Kidney capillary endothelial cell (primary cell): ENCODE results near the gene HTR3C.
"Not testable (repeated sequence)": the region's sequence is repeated elsewhere in the genome, so short reads cannot be mapped to it uniquely, and the experiment has no call there.

Source experiments
- DNase-seq: peaks from one replicate; pipeline ENCODE4 v3.0.0-alpha.2; 2018; ENCODE audit warnings: low spot score

Gene HTR3C

GRCh38 chr3:184052767-184053166 is at the start of gene HTR3C:
Gene HTR3C, plus strand, starts transcription at chr3:184053047. Its CDS starts 34 bp downstream, at chr3:184053081.
- DNase-seq, result no peak

GRCh38 chr3:184003187-184003967 is 49.5 kb upstream of the HTR3C start:
- DNase-seq, result peak; percentile 39

GRCh38 chr3:184004476-184004875 is 48.4 kb upstream of the HTR3C start:
- DNase-seq, result no peak

DNA sequence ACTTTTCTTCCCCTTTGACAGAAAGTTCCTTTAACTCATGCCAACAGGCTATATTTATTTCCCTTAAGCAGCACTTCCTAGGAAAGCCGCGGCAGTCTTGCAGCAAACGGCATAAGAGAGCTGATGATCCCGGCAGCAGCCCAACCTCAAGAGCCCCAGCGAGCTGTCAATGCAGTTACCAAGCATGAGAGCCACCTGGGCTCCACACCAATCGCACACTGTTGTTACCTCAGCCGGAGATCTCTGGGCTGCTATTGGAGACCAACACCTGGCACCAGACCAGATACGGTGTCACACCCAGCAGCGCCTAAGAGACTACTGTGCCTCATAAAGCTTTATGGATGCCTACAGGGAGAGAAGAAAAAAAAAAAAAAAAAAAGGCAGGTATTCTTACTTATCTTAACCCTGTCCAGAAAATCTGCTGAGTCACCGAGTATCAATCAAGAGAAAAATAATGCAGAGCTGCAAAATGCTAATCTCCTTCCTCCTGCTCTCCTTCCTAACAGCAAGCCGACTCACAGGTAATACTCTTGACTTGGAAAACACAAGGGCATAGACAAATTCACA is 46.8 kb upstream of the HTR3C start:
- no peak for DNase-seq

DNA sequence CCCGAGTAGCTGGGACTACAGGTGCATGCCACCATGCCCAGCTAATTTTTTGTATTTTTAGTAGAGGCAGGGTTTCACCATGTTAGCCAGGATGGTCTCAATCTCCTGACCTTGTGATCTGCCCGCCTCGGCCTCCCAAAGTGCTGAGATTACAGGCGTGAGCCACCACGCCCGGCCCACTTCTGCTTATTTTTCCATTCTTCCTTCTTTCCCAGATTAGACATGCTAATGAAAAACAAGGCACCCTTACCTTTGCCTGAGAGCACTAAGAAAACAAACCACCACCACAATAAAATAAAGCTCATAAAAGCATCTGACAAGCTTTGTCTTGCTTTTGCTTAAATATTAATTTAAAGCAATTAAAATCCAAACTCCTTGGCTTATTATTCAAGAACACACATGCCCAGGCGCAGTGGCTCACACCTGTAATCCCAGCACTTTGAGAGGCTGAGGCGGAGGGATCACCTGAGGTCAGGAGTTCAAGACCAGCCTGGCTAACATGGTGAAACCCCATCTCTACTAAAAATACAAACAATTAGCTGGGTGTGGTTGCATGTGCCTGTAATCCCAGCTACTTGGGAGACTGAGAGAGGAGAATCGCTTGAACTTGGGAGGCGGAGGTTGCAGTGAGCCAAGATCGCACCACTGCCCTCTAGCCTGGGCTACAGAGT is 45.6 kb upstream of the HTR3C start:
- DNase-seq, result not testable (repeated sequence)

GRCh38 chr3:184008161-184008560 is 44.7 kb upstream of the HTR3C start:
- DNase-seq, result no peak

- DNase-seq, result no peak
Measured at GRCh38 chr3:184011230-184011876, 41.5 kb upstream of the HTR3C start.

- no peak for DNase-seq
Measured at GRCh38 chr3:184011937-184012889, 40.6 kb upstream of the HTR3C start.

DNA sequence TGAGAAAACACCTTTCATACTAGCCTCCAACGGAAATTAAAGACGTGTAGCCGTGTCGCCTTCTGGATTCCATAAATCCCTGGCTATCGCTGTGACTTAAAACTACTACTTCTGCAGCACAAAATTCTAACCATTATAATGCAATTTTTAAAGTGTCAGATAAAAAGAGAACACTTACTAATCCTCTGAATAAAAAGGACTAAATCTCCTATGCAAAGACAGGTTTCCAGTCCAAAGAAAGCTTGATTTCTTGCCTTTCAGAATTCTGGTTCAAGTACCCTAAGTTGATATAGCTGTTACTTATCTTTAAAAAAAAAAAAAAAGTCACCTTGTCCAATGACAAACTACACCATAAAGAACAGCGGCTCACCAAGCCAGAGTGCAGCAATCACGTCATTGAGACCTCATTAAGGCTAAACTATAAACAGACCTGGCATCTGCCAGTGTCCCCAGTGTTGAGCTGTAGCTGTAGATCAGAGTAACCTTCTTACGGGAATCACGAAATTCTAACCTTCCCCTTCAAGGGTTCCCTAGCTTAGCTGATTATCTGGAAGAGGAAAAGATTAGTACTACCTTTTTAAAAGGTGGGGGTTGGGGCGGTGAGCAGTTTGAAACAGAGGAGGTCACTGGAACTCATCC is 37.3 kb upstream of the HTR3C start:
- DNase-seq, result no peak

- no peak for DNase-seq
Measured at GRCh38 chr3:184016169-184016570, 36.7 kb upstream of the HTR3C start.

GRCh38 chr3:184016811-184017671 is 35.8 kb upstream of the HTR3C start:
- DNase-seq, result peak; percentile 49

DNA sequence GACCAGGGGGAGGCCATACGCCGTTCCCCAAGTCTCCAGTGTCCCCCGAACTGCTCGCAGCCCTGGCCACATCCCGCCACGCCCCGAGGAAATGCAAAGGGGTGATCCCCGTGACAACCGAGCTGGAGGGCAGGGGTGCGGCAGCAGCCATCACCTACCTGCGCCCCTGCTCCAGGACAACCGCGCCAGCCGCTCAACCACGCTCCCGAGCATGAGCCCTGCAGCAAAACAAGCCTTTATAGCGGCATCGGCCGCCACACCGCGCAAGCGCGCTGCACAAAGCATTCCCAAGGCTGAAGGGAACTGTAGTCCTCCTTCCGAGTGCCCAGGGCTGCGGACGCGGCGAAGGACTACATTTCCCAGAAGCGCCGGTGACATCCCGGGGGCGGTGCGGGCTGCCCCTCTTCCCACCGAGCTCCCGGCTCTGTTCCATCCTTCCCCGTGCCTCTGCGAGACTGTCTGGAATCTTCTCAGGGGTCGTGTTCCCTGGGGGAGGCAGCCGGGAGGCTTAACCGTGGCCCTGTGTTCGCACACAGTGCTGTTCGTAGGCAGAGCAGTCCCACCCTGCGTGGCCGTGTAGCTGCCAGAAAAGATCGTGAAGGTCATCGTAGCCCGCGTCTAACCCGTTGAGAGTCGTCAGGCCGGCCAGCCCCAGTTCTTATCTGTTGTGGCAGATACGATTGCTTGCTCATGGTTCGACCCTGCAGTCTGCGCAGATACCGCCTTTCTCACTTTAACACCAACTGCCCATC is 35.0 kb upstream of the HTR3C start, which contains the start of gene ABCC5:
Gene ABCC5, minus strand, starts transcription at position 213 of the 752 bp plus-strand sequence. CDS start 3,492 bp downstream, outside the sequence.
- peak; percentile 83 for DNase-seq

GRCh38 chr3:184018424-184018973 is 34.3 kb upstream of the HTR3C start:
- no peak for DNase-seq

- DNase-seq, result peak; percentile 21
Measured at GRCh38 chr3:184022323-184022722, 30.5 kb upstream of the HTR3C start.

DNA sequence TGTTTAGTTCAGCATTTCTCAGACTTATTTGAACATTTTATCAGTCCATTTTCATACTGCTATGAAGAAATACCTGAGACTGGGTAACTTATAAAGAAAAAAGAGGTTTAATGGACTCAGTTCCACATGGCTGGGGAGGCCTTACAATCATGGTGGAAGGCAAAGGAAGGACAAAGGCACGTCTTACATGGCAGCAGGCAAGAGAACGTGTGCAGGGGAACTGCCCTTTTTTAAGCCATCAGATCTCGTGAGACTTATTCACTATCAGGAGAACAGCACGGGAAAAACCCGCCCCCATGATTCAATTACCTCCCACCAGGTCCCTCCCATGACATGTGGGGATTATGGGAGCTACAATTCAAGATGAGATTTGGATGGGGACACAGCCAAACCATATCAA is 27.6 kb upstream of the HTR3C start:
- not testable (repeated sequence) for DNase-seq

DNA sequence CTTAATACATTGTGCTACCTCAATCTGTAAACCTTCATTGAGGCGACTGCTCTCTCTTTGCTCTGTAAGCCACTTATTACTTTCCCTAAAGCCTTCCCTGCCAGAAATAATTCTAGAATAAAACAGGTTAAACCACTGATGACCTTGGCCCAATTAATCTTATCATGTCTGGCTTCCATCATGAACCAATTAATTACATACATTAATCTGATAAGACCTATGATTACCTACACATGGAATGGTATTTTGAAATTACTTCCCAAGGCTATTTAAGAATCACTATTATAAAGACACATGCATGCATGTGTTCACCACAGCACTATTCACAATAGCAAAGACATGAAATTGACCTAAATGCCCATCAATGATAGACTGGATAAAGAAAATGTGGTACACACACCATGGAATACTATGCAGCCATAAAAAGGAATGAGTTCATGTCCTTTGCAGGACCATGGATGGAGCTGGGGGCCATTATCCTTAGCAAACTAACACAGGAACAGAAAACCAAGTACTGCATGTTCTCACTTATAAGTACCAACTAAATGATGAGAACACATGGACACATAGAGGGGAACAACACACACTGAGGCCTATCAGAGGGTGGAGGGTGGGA is 24.5 kb upstream of the HTR3C start:
- not testable (repeated sequence) for DNase-seq

GRCh38 chr3:184029443-184029842 is 23.4 kb upstream of the HTR3C start:
- no peak for DNase-seq

GRCh38 chr3:184030536-184030935 is 22.3 kb upstream of the HTR3C start:
- no peak for DNase-seq
